22Rv1 (cell line): ENCODE data around the gene PIK3CD.

Experiments
- H3K27ac ChIP-seq: fragments of 450-650 bp; 2 replicates; pipeline ENCODE4 v1.5.1; 2017
- CTCF ChIP-seq: fragments of 450-650 bp; IDR thresholded peaks from 2 replicates; pipeline ENCODE4 v1.5.1; 2017; ENCODE audit warnings: mild to moderate bottlenecking
- ZFX ChIP-seq: fragments of 450-650 bp; IDR thresholded peaks from 2 replicates; pipeline ENCODE4 v1.6.1; 2017; ENCODE audit warnings: antibody characterized with exemption, borderline replicate concordance

PIK3CD gene

DNA sequence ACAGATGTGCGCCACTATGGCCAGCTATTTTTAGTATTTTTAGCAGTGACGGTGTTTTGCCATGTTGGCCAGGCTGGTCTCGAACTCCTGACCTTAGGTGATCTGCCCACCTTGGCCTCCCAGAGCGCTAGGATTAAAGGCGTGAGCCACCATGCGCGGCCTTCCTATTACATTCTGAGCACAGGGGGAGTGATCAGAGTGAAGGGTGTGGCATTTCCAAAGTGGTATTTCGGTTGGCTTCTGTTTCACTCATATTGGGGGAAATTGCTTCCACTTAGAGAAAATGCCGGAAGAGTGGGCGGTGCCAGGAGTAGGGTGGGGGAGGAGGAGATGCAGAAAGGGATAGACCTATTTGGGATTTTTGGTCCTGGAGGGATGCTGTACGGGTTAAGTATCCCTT lies 4.3 kb downstream of the PIK3CD start:
- TF ChIP-seq CTCF (no peak), ZFX (no peak)
- H3K27ac ChIP-seq: no peak overlapping the region

DNA sequence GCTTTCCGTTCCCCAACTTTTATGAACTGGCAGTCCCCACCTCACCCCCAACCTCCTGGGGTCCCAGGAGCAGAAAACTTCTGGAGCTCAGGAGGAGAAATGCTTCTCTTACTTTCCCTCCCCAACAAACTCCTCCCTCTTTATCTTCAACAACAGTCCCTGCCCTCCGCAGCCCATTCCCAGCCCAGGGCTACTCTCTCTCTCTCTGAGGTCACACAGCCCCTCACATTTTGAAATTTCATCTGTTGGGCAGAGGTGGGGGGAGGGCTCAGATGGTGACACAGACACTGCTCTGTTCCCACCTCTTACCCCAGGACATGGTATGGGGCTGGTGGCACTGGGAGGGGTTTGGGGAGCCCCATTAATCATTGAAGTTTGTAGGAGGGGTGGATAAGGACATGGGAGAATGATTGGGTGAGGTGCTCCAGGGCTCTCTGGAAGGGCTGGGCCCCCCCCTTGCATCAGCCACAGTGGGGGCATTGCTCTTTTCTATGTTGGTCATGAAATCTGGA lies 6.0 kb downstream of the PIK3CD start:
- no peak overlapping the region for H3K27ac ChIP-seq
- TF ChIP-seq ZFX (no peak), CTCF (no peak)

DNA sequence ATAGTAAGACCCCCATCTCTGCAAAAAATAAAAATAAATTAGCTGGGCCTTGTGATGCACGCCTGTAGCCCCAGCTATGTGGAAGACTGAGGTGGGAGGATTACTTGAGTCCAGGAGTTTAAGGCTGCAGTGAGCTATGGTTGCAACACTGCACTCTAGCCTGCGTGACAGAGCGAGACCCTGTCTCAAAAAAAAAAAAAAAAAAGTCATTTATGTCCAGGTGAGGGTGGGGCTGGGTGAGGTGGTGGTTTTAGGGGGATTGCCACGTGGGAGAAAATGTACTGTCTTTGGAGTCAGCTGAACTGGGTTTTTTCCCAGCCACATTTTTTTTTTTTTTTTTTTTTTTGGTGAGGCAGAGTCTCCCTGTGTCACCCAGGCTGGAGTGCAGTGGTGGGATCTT lies 6.7 kb downstream of the PIK3CD start:
- TF ChIP-seq CTCF (no peak), ZFX (no peak)
- H3K27ac ChIP-seq: no peak overlapping the region

- TF ChIP-seq CTCF: no peak
- TF ChIP-seq ZFX: no peak
- no peak overlapping the region for H3K27ac ChIP-seq
These were observed 7.8 kb downstream of the PIK3CD start for GRCh38 chr1:9659328-9659727.

- H3K27ac ChIP-seq: no peak overlapping the region
- TF ChIP-seq ZFX (no peak), CTCF (no peak)
These were observed 11.7 kb downstream of the PIK3CD start for GRCh38 chr1:9663257-9663656.

DNA sequence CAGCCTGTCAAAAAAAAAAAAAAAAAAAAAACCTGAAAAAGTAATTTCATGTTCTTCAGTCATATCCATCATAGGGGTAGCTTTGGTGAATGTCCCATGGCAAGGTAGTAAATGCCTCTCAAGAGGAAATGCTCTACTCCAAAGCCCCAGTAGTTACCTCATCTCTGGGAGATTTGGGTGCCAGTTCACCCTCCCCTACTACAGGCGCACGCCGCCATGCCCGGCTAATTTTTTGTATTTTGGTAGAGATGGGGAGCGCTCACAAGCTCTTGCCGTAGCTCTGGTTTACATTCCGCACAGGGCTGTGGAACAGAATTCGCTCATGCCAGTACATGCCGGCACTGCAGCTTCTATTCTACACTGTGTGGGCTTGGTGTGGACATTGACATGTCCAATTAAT lies 13.7 kb downstream of the PIK3CD start:
- no peak overlapping the region for H3K27ac ChIP-seq
- no peak for TF ChIP-seq CTCF
- no peak for TF ChIP-seq ZFX

DNA sequence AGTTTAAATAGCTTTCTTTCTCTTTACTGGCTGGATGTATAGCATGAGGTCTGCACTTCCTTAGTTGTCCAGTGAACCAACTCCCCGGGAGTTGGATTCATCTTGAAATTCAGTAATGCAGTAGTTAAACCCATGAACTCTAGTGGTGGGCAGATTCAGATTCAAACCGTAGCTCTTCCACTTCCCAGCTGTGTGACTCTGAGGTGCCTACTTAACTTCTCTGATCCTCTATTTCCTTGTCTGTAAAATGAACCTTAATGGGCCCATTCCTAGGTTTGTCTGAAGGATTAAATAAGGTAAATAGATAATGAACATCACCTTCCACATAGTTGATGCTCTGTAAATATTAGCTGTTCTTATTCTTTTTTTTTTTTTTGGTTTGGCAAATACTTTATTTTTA lies 16.5 kb downstream of the PIK3CD start:
- TF ChIP-seq CTCF (no peak), ZFX (no peak)
- no peak overlapping the region for H3K27ac ChIP-seq
